ENCODE measurements around the gene GRIN2B. TPM values are rescaled to one million over a fixed set of nuclear protein-coding genes. Genes with fewer than 3 reads are reported as not detected.
A peak's percentile ranks its signal among the peaks of the same experiment; 100 is the strongest.

Gene GRIN2B
- total RNA-seq, 2 donors from 2014 or later, result under 0.01 TPM

- H3K27ac ChIP-seq, result no peak overlapping the region
- WGBS, 2 donors, result 2 to 3% methylated on average over 29 to 51 of the region's 53 CpGs
- peaks cover 18% of the 10 kb centered on the region for H3K4me1 ChIP-seq
- intact Hi-C loops (cut with DNase I), result no loop called here
- DNase-seq (peak in 1 of 4 donors; percentile 5), ATAC-seq (peak; percentile 21)
- H3K36me3 ChIP-seq (replicated peaks in 1 of 2; ENCODE audit: insufficient read depth in 1 of 2, low read depth in 2 of 2), result no peaks in the 10 kb centered on the region
- TF ChIP-seq POLR2A (IDR thresholded peaks at IDR 0.05), result no peak
- TF ChIP-seq, protein P1, sequence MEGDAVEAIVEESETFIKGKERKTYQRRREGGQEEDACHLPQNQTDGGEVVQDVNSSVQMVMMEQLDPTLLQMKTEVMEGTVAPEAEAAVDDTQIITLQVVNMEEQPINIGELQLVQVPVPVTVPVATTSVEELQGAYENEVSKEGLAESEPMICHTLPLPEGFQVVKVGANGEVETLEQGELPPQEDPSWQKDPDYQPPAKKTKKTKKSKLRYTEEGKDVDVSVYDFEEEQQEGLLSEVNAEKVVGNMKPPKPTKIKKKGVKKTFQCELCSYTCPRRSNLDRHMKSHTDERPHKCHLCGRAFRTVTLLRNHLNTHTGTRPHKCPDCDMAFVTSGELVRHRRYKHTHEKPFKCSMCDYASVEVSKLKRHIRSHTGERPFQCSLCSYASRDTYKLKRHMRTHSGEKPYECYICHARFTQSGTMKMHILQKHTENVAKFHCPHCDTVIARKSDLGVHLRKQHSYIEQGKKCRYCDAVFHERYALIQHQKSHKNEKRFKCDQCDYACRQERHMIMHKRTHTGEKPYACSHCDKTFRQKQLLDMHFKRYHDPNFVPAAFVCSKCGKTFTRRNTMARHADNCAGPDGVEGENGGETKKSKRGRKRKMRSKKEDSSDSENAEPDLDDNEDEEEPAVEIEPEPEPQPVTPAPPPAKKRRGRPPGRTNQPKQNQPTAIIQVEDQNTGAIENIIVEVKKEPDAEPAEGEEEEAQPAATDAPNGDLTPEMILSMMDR (IDR thresholded peaks at IDR 0.05), result no peak
- peaks cover 0 to 21% of the 10 kb centered on the region in 2 donors for H3K27me3 ChIP-seq
- H3K9me3 ChIP-seq, result no peaks in the 10 kb centered on the region
- H3K4me3 ChIP-seq, result no peak overlapping the region
Observed at GRCh38 chr12:13980538-13981295, 685 bp downstream of the GRIN2B start.

DNA sequence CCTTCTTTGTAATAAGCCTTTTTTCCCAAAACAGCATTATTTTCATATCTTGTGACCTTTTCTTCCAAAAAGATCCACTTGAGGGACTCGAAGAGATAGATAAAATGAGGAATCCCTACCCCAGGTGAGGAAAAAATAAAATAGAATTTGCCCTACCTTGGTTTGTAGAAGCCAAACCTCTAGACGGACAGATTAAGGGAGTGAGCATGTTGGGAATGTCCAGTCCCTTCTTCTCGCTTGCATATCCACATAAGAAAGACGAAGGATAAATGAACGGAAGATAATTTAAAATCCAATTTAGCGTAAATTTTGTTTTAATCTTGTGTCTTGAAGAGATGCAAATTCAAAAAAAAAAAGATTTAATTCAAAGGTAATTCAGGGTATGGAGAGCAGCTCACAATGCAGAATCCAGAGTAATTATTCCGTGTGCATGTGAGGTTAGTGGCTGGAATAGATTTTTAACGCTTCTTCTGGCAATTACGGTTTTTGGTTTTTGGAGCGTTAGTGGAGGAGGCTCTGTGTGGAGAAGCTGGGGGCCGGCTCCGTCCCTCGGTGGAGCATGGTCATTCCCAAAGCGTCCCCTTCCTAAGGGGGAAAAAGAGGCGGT, 1.5 kb downstream of the GRIN2B start:
- intact Hi-C loops (cut with DNase I), result no loop called here
- 20 to 26% methylated on average over 15 of the region's 15 CpGs for WGBS, 2 donors
- no peak for ATAC-seq
- DNase-seq, result no peak
- Histone ChIP-seq H3K27ac (no peak overlapping the region), H3K4me3 (no peak overlapping the region), H3K27me3 (peaks cover 0 to 21% of the 10 kb centered on the region in 2 donors), H3K9me3 (no peaks in the 10 kb centered on the region), H3K36me3 (replicated peaks in 1 of 2; ENCODE audit: insufficient read depth in 1 of 2, low read depth in 2 of 2) (no peaks in the 10 kb centered on the region), H3K4me1 (peaks cover 18% of the 10 kb centered on the region)
- TF ChIP-seq, protein P1 (IDR thresholded peaks at IDR 0.05), result no peak
- no peak for TF ChIP-seq POLR2A (IDR thresholded peaks at IDR 0.05)

- Histone ChIP-seq H3K4me3 (no peak overlapping the region), H3K36me3 (replicated peaks in 1 of 2; ENCODE audit: insufficient read depth in 1 of 2, low read depth in 2 of 2) (no peaks in the 10 kb centered on the region), H3K4me1 (peaks cover 18% of the 10 kb centered on the region), H3K27ac (no peak overlapping the region), H3K9me3 (no peaks in the 10 kb centered on the region), H3K27me3 (peaks cover 0 to 21% of the 10 kb centered on the region in 2 donors)
- 59 to 62% methylated on average over 4 of the region's 4 CpGs for whole genome bisulfite sequencing, 2 donors
- DNase-seq, result no peak
- intact Hi-C loops (cut with DNase I), result no loop called here
- ATAC-seq, result no peak
- TF ChIP-seq, protein P1 (IDR thresholded peaks at IDR 0.05), result no peak
- no peak for TF ChIP-seq POLR2A (IDR thresholded peaks at IDR 0.05)
Observed at GRCh38 chr12:13978876-13979275, 2.5 kb downstream of the GRIN2B start.

DNA sequence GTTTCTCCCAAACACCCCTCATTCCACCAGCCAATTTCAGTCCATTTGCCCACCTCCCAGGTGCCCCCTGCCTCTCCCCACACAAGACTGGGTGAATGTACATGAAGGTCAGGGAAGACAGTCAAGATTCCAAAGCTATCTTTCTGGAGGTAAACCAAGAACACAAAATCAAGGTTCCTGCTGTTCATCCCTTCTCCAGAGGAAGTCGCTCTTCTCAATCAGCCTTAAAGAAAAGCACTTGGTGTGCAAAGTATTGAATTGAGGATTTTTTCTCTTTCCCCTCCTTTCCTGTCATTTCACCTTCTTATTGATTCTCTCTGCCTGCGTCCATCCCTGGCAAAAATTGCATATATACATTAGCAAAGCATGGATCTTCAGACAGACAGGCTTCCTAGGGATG, 4.5 kb downstream of the GRIN2B start:
- Histone ChIP-seq H3K4me3 (no peak overlapping the region), H3K27ac (no peak overlapping the region), H3K27me3 (peaks cover 0 to 17% of the 10 kb centered on the region in 2 donors), H3K36me3 (replicated peaks in 1 of 2; ENCODE audit: insufficient read depth in 1 of 2, low read depth in 2 of 2) (no peaks in the 10 kb centered on the region), H3K4me1 (peaks cover 18% of the 10 kb centered on the region), H3K9me3 (no peaks in the 10 kb centered on the region)
- 52 to 66% methylated on average over 2 of the region's 2 CpGs for WGBS, 2 donors
- DNase-seq, result no peak
- no peak for ATAC-seq
- TF ChIP-seq, protein P1 (IDR thresholded peaks at IDR 0.05), result no peak
- TF ChIP-seq POLR2A (IDR thresholded peaks at IDR 0.05), result no peak
- intact Hi-C loops (cut with DNase I), result no loop called here
